K562 (cell line): ENCODE measurements around the gene CBX2. TPM values are rescaled to one million over a fixed set of nuclear protein-coding genes. Genes with fewer than 3 reads are reported as not detected.
A peak's percentile ranks its signal among the peaks of the same experiment; 100 is the strongest.

Experiments
- ARHGAP35 ChIP-seq: fragments of 450-650 bp; IDR thresholded peaks from 2 replicates; pipeline ENCODE4 v1.6.1; 2018; ENCODE audit not compliant: partially characterized antibody
- ASH1L ChIP-seq: fragments of 450-650 bp; IDR thresholded peaks from 2 replicates; pipeline ENCODE4 v1.6.1; 2018; ENCODE audit warnings: borderline replicate concordance, mild to moderate bottlenecking, low read depth; ENCODE audit not compliant: partially characterized antibody
- BHLHE40 ChIP-seq: IDR thresholded peaks from 2 replicates; pipeline ENCODE4 v1.6.1; 2011; ENCODE audit warnings: low read length, improper control_type of control experiment
- CBFA2T3 ChIP-seq: fragments of 450-650 bp; IDR thresholded peaks from 2 replicates; pipeline ENCODE4 v1.6.1; 2017
- CHD1 ChIP-seq: fragments of 200-600 bp; sonication (generic); IDR thresholded peaks from one replicate; pipeline ENCODE4 v1.6.1; 2012; ENCODE audit warnings: mild to moderate bottlenecking, moderate library complexity, low read length, inconsistent platforms
- CREM ChIP-seq: IDR thresholded peaks from 2 replicates; pipeline ENCODE4 v1.6.1; 2014; ENCODE audit warnings: antibody characterized with exemption, low read depth
- GATAD2A ChIP-seq: fragments of 450-650 bp; IDR thresholded peaks from 2 replicates; pipeline ENCODE4 v1.6.1; 2017
- LEF1 ChIP-seq: fragments of 450-650 bp; IDR thresholded peaks from 2 replicates; pipeline ENCODE4 v1.6.1; 2016; ENCODE audit warnings: mild to moderate bottlenecking
- NCOR1 ChIP-seq: fragments of 450-650 bp; IDR thresholded peaks from 2 replicates; pipeline ENCODE4 v1.6.1; 2016; ENCODE audit warnings: mild to moderate bottlenecking, moderate library complexity
- NR2F6 ChIP-seq: fragments of 450-650 bp; formaldehyde crosslinking; IDR thresholded peaks from 2 replicates; pipeline ENCODE4 v1.4.0; 2020; ENCODE audit warnings: mild to moderate bottlenecking
- OTX1 ChIP-seq: fragments of 450-650 bp; formaldehyde crosslinking; IDR thresholded peaks from 2 replicates; pipeline ENCODE4 v1.4.0; 2022; ENCODE audit warnings: mild to moderate bottlenecking
- PHF20 ChIP-seq: fragments of 450-650 bp; IDR thresholded peaks from 2 replicates; pipeline ENCODE4 v1.6.1; 2018; ENCODE audit not compliant: partially characterized antibody
- RUNX1 ChIP-seq: sonication (generic); IDR thresholded peaks from 2 replicates; pipeline ENCODE4 v1.6.1; 2016; ENCODE audit warnings: antibody characterized with exemption, low read depth
- ZBTB7A ChIP-seq: IDR thresholded peaks from 2 replicates; pipeline ENCODE4 v1.6.1; 2011; ENCODE audit warnings: low read depth, mild to moderate bottlenecking, low read length, moderate library complexity, borderline replicate concordance; ENCODE audit not compliant: control insufficient read depth
- ZNF740 ChIP-seq, 3 experiments: fragments of 200-800 bp in 1 of 3; sonication (Bioruptor generic) in 1 of 3; sonication (generic) in 1 of 3; formaldehyde crosslinking in 1 of 3; IDR thresholded peaks; 2 replicates each; pipeline versions ENCODE4 v1.6.1 to v1.8.0; 2016 to 2022; ENCODE audit warnings: mild to moderate bottlenecking in 2 of 3, missing compliant biosample characterization in 2 of 3, missing genetic modification characterization in 2 of 3, missing genetic modification reagents in 1 of 3
- polyA plus RNA-seq, 8 experiments: library from polyadenylated mRNA; depleted of rRNA in 4 of 8; stranded (reverse) in 5 of 8; unstranded in 3 of 8; fragments of >200 nt; fragmentation: Nextera tagmentation in 2 of 8; fragmentation: Illumina TruSeq in 1 of 8; extraction: Ambion mirVana in 2 of 8; extraction: Trizol in 1 of 8; gene quantifications; 2 replicates each; pipeline versions ENCODE4 v1.2.1 to v1.2.3, GENCODE V29; 2011 to 2014; ENCODE audit warnings: inconsistent platforms in 1 of 8, missing spikeins in 1 of 8
- total RNA-seq, 7 experiments: library from RNA; depleted of rRNA in 6 of 7; stranded (reverse); fragments of >200 nt in 6 of 7; fragmentation: Illumina TruSeq in 2 of 7; extraction: Trizol in 2 of 7; gene quantifications; 2 replicates each; pipeline versions ENCODE4 v1.2.1 to v1.2.3, GENCODE V29; 2011 to 2021; ENCODE audit warnings: low replicate concordance in 1 of 7
- TF ChIP-seq, protein P1 (sequence below): fragments of 200-800 bp; sonication (Bioruptor generic); IDR thresholded peaks from 2 replicates; pipeline ENCODE4 v1.6.1; 2016; ENCODE audit warnings: missing genetic modification characterization, missing compliant biosample characterization
- TF ChIP-seq, protein P2 (sequence below): sonication (generic); formaldehyde crosslinking; IDR thresholded peaks from 2 replicates; pipeline ENCODE4 v1.9.0; 2022; ENCODE audit warnings: mild to moderate bottlenecking, missing genetic modification reagents

The CBX2 gene
- total and polyA plus RNA-seq, 9 of the 15 experiments (the other 6 are each of a cell fraction or from before 2014, with no cell fraction given): 0.66 to 26.9 (median 13.9) TPM

- TF ChIP-seq OTX1: 0 out of 2 replicates have a peak, but pooled peaks have one; percentile 49
- peak; percentile 84 for TF ChIP-seq ARHGAP35
- TF ChIP-seq CHD1: peak; percentile 23
- no peak for TF ChIP-seq NR2F6 (CRISPR knock-in tag)
- peak; percentile 48; the same call in 1 of the 2 replicates for TF ChIP-seq BHLHE40
- peak; percentile 29 for TF ChIP-seq ASH1L
- TF ChIP-seq GATAD2A: peak; percentile 71; the same call in 1 of the 2 replicates
- peak; percentile 88 for TF ChIP-seq LEF1
- TF ChIP-seq CBFA2T3: peak; percentile 58
- TF ChIP-seq, protein P1, sequence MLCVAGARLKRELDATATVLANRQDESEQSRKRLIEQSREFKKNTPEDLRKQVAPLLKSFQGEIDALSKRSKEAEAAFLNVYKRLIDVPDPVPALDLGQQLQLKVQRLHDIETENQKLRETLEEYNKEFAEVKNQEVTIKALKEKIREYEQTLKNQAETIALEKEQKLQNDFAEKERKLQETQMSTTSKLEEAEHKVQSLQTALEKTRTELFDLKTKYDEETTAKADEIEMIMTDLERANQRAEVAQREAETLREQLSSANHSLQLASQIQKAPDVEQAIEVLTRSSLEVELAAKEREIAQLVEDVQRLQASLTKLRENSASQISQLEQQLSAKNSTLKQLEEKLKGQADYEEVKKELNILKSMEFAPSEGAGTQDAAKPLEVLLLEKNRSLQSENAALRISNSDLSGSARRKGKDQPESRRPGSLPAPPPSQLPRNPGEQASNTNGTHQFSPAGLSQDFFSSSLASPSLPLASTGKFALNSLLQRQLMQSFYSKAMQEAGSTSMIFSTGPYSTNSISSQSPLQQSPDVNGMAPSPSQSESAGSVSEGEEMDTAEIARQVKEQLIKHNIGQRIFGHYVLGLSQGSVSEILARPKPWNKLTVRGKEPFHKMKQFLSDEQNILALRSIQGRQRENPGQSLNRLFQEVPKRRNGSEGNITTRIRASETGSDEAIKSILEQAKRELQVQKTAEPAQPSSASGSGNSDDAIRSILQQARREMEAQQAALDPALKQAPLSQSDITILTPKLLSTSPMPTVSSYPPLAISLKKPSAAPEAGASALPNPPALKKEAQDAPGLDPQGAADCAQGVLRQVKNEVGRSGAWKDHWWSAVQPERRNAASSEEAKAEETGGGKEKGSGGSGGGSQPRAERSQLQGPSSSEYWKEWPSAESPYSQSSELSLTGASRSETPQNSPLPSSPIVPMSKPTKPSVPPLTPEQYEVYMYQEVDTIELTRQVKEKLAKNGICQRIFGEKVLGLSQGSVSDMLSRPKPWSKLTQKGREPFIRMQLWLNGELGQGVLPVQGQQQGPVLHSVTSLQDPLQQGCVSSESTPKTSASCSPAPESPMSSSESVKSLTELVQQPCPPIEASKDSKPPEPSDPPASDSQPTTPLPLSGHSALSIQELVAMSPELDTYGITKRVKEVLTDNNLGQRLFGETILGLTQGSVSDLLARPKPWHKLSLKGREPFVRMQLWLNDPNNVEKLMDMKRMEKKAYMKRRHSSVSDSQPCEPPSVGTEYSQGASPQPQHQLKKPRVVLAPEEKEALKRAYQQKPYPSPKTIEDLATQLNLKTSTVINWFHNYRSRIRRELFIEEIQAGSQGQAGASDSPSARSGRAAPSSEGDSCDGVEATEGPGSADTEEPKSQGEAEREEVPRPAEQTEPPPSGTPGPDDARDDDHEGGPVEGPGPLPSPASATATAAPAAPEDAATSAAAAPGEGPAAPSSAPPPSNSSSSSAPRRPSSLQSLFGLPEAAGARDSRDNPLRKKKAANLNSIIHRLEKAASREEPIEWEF: no peak
- TF ChIP-seq CREM: peak; percentile 41; the same call in 1 of the 2 replicates
- TF ChIP-seq, protein P2, sequence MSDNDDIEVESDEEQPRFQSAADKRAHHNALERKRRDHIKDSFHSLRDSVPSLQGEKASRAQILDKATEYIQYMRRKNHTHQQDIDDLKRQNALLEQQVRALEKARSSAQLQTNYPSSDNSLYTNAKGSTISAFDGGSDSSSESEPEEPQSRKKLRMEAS (CRISPR knock-in tag): peak; percentile 87; the same call in 1 of the 2 replicates
- peak; percentile 74 for TF ChIP-seq NCOR1
- peak; percentile 99 for TF ChIP-seq PHF20
- TF ChIP-seq ZBTB7A: no peak
- peak; percentile 47; the same call in 1 of the 2 replicates for TF ChIP-seq ZNF740 (CRISPR knock-in tag; IDR thresholded peaks at IDR 0.05)
- TF ChIP-seq ZNF740 (tag; IDR thresholded peaks at IDR 0.05): no peak
- TF ChIP-seq RUNX1: no peak
Observed at GRCh38 chr17:79826841-79827578, 49.1 kb downstream of the CBX2 start (continued).
